HepG2 (cell line): Measurements from ENCODE around the gene MTMR1. TPM values are rescaled to one million over a fixed set of nuclear protein-coding genes. Genes with fewer than 3 reads are reported as not detected.

ENCODE experiments used
- ATAC-seq: fragments of 200-7000 bp; cut with Tn5 transposase; 3 replicates; pipeline ENCODE4 v1.9.1; 2020; ENCODE audit warnings: mild to moderate bottlenecking, moderate library complexity
- BruUV-seq: library from RNA; stranded (reverse); fragments of 400-500 nt; replicated peaks from 2 replicates; lab custom pipeline; 2021; lab: Mats Ljungman, UMichigan
- CTCF ChIA-PET: fragments of 300-600 bp; formaldehyde crosslinking; extraction: SDS; loops from one replicate; lab custom pipeline; 2021; ENCODE audit warnings: low total read pairs, inconsistent platforms, low intra/inter-chr PET ratio; lab: Yijun Ruan, JAX
- POLR2A ChIA-PET: fragments of 350-600 bp; sonication (Branson Sonifier 250); formaldehyde crosslinking; loops from one replicate; lab custom pipeline; 2020; ENCODE audit warnings: antibody characterized with exemption, inconsistent platforms; lab: Yijun Ruan, JAX
- DNase-seq: peaks from one replicate; pipeline ENCODE4 v3.0.0-alpha.2; 2015; ENCODE audit warnings: low spot score
- FAIRE-seq: peaks from 3 replicates; lab custom pipeline; 2011; peaks lifted over from hg19 to GRCh38; lab: Jason Lieb, UNC
- H2AFZ ChIP-seq: one replicate; pipeline ENCODE4 v1.6.1; 2011; ENCODE audit warnings: low read length, inconsistent platforms
- H3K27ac ChIP-seq: fragments of 300-600 bp; 3 replicates; pipeline ENCODE4 v1.8.0; 2011; ENCODE audit warnings: mixed run types, mild to moderate bottlenecking, mixed read lengths, low read length, inconsistent platforms; ENCODE audit not compliant: insufficient read depth; ENCODE audit errors: extremely low read length
- H3K27me3 ChIP-seq, 2 experiments: fragments of 200-600 bp in 1 of 2; 2 replicates in 1 of 2; 3 replicates in 1 of 2; pipeline versions ENCODE4 v1.6.0 to v1.8.0; 2011; ENCODE audit warnings: low read length in 2 of 2, mild to moderate bottlenecking in 2 of 2, moderate library complexity in 2 of 2, inconsistent platforms in 1 of 2; ENCODE audit not compliant: insufficient read depth in 2 of 2, control insufficient read depth in 1 of 2
- H3K36me3 ChIP-seq, 2 experiments: fragments of 200-600 bp in 1 of 2; replicated peaks in 1 of 2; 2 replicates in 1 of 2; 3 replicates in 1 of 2; pipeline versions ENCODE4 v1.5.1 to v1.8.0; 2011; ENCODE audit warnings: low read length in 2 of 2, inconsistent platforms in 1 of 2; ENCODE audit not compliant: insufficient read depth in 2 of 2, control insufficient read depth in 1 of 2
- H3K4me1 ChIP-seq: 2 replicates; pipeline ENCODE4 v1.5.1; 2012; ENCODE audit warnings: low read length, inconsistent platforms; ENCODE audit not compliant: insufficient read depth
- H3K4me2 ChIP-seq: 2 replicates; pipeline ENCODE4 v1.6.0; 2011; ENCODE audit warnings: low read depth, low read length, inconsistent platforms
- H3K4me3 ChIP-seq, 3 experiments: fragments of 200-600 bp in 1 of 3; sonication (generic), shearing (Covaris generic) in 1 of 3; replicated peaks in 1 of 3; 2 replicates each; pipeline ENCODE4 v1.5.1; 2011 to 2016; ENCODE audit warnings: low read length in 3 of 3, inconsistent platforms in 2 of 3, low read depth in 2 of 3, mild to moderate bottlenecking in 2 of 3, control low read depth in 1 of 3, mixed read lengths in 1 of 3; ENCODE audit not compliant: insufficient read depth in 1 of 3
- H3K79me2 ChIP-seq: one replicate; pipeline ENCODE4 v1.6.1; 2011; ENCODE audit warnings: low read length, inconsistent platforms; ENCODE audit not compliant: insufficient read depth
- H3K9ac ChIP-seq: 2 replicates; pipeline ENCODE4 v1.6.0; 2011; ENCODE audit warnings: mild to moderate bottlenecking, low read depth, low read length, inconsistent platforms; ENCODE audit not compliant: insufficient read depth
- H3K9me3 ChIP-seq: 2 replicates; pipeline ENCODE4 v1.5.1; 2012; ENCODE audit warnings: mild to moderate bottlenecking, low read length
- H4K20me1 ChIP-seq: 2 replicates; pipeline ENCODE4 v1.6.0; 2011; ENCODE audit warnings: inconsistent platforms, mild to moderate bottlenecking, low read length, moderate library complexity; ENCODE audit not compliant: insufficient read depth
- CEBPZ ChIP-seq: IDR thresholded peaks from 2 replicates; pipeline ENCODE4 v1.6.1; 2012; ENCODE audit warnings: low read length, improper control_type of control experiment
- HNRNPLL ChIP-seq: fragments of 200-400 bp; formaldehyde crosslinking; IDR thresholded peaks from 2 replicates; pipeline ENCODE4 v1.6.1; 2017; ENCODE audit warnings: mild to moderate bottlenecking, low read depth, low read length; ENCODE audit not compliant: poor library complexity, severe bottlenecking
- KDM3A ChIP-seq: IDR thresholded peaks from 2 replicates; pipeline ENCODE4 v1.6.1; 2018; ENCODE audit warnings: low read depth, missing compliant biosample characterization
- MAF1 ChIP-seq: sonication (generic); formaldehyde crosslinking; IDR thresholded peaks from 2 replicates; pipeline ENCODE4 v1.5.0; 2020; ENCODE audit warnings: missing genetic modification reagents, borderline replicate concordance
- MAFG ChIP-seq: sonication (generic); formaldehyde crosslinking; IDR thresholded peaks from 2 replicates; pipeline ENCODE4 v1.5.1; 2020; ENCODE audit warnings: mild to moderate bottlenecking, missing genetic modification reagents
- NFATC3 ChIP-seq: sonication (generic); formaldehyde crosslinking; IDR thresholded peaks from 2 replicates; pipeline ENCODE4 v1.5.1; 2020; ENCODE audit warnings: mild to moderate bottlenecking, missing genetic modification reagents
- PLSCR1 ChIP-seq: sonication (generic); formaldehyde crosslinking; IDR thresholded peaks from 2 replicates; pipeline ENCODE4 v1.5.0; 2020; ENCODE audit warnings: missing genetic modification reagents, mild to moderate bottlenecking, borderline replicate concordance
- SMAD1 ChIP-seq: sonication (generic); formaldehyde crosslinking; IDR thresholded peaks from 2 replicates; pipeline ENCODE4 v1.4.0; 2020; ENCODE audit warnings: missing genetic modification reagents, low read depth, mild to moderate bottlenecking, borderline replicate concordance
- TBX3 ChIP-seq: fragments of 450-650 bp; IDR thresholded peaks from 2 replicates; pipeline ENCODE4 v1.6.1; 2017; ENCODE audit warnings: antibody characterized with exemption, mild to moderate bottlenecking, inconsistent platforms, borderline replicate concordance
- TCF7L2 ChIP-seq: IDR thresholded peaks from 2 replicates; pipeline ENCODE4 v1.6.1; 2011; ENCODE audit warnings: mild to moderate bottlenecking, low read depth, low read length, moderate library complexity
- ZNF260 ChIP-seq: sonication (generic); formaldehyde crosslinking; IDR thresholded peaks from 2 replicates; pipeline ENCODE4 v1.4.0; 2020; ENCODE audit warnings: missing genetic modification reagents, low read depth, mild to moderate bottlenecking, borderline replicate concordance
- ZNF280B ChIP-seq: sonication (generic); formaldehyde crosslinking; IDR thresholded peaks from 2 replicates; pipeline ENCODE4 v1.5.0; 2020; ENCODE audit warnings: missing genetic modification reagents, mild to moderate bottlenecking, borderline replicate concordance
- ZNF362 ChIP-seq: sonication (generic); formaldehyde crosslinking; IDR thresholded peaks from 2 replicates; pipeline ENCODE4 v1.4.0; 2020; ENCODE audit warnings: missing genetic modification reagents, mild to moderate bottlenecking, borderline replicate concordance
- ZNF577 ChIP-seq: sonication (generic); formaldehyde crosslinking; IDR thresholded peaks from 2 replicates; pipeline ENCODE4 v1.4.0; 2020; ENCODE audit warnings: mild to moderate bottlenecking, low read depth, missing genetic modification reagents, borderline replicate concordance
- ZNF761 ChIP-seq: sonication (generic); formaldehyde crosslinking; conservative IDR thresholded peaks from 2 replicates; pipeline ENCODE4 v1.4.0; 2020; ENCODE audit warnings: mild to moderate bottlenecking, missing genetic modification reagents
- WGBS: methylation state at CpG from one replicate; pipeline ENCODE4 v1.1.6; 2017; ENCODE audit warnings: low lambda C conversion rate; 5-methylcytosine and 5-hydroxymethylcytosine counted together
- in situ Hi-C: cut with HindIII; loops from 2 replicates; pipeline ENCODE4 v1.10.0; 2017; ENCODE audit warnings: low pct_unique_long_range_greater_than_20kb; ENCODE audit not compliant: extremely low pct_ligation_motif_present
- intact Hi-C: fragments of 100-400 bp; cut with micrococcal nuclease; formaldehyde crosslinking; loops from one replicate; pipeline ENCODE4 v1.10.0; 2022; ENCODE audit not compliant: unreplicated experiment
- polyA plus RNA-seq, 8 experiments: library from polyadenylated mRNA; depleted of rRNA in 3 of 8; stranded (reverse) in 7 of 8; unstranded in 1 of 8; fragments of >200 nt; fragmentation: Illumina TruSeq in 4 of 8; extraction: Trizol in 4 of 8; gene quantifications; 2 replicates each; pipeline versions ENCODE4 v1.2.1 to v1.2.3, GENCODE V29; 2011 to 2016; ENCODE audit warnings: low read depth in 4 of 8, missing spikeins in 1 of 8, mixed read lengths in 1 of 8; ENCODE audit not compliant: insufficient read depth in 1 of 8
- total RNA-seq, 5 experiments: library from RNA; depleted of rRNA; stranded (reverse); fragments of >200 nt; fragmentation: Illumina TruSeq; extraction: Trizol; gene quantifications; 2 replicates each; pipeline ENCODE4 v1.2.3, GENCODE V29; 2016; ENCODE audit warnings: low read depth in 1 of 5

The MTMR1 gene
- total and polyA plus RNA-seq, 2 of the 13 experiments (the other 11 are each of a cell fraction or from before 2014, with no cell fraction given), result 8.9 to 11.1 TPM

- no peak for TF ChIP-seq PLSCR1 (CRISPR knock-in tag)
- no peak for TF ChIP-seq TBX3
- TF ChIP-seq ZNF362, result no peak
- TF ChIP-seq KDM3A (CRISPR knock-in tag), result no peak
- TF ChIP-seq HNRNPLL, result no peak
- TF ChIP-seq NFATC3 (CRISPR knock-in tag), result no peak
- TF ChIP-seq MAF1 (CRISPR knock-in tag), result no peak
Observed at GRCh38 chrX:150757371-150757770, 64.2 kb downstream of the MTMR1 start (continued).

- no peak overlapping the region for H3K9ac ChIP-seq
- intact Hi-C loops, result no loop called here
- H3K27me3 ChIP-seq, result no peaks in the 10 kb centered on the region
- ChIA-PET CTCF (no interaction called here), POLR2A (no interaction called here)
- ATAC-seq, result no peak
- BruUV-seq, result no TSS peak
- no peak overlapping the region for H3K4me2 ChIP-seq
- H3K79me2 ChIP-seq, result no peaks in the 10 kb centered on the region
- in situ Hi-C loops, result no loop called here
- H3K36me3 ChIP-seq, result no peaks in the 10 kb centered on the region; a peak in 1 of 5 replicates
- H3K4me1 ChIP-seq, result no peaks in the 10 kb centered on the region
- no peak overlapping the region for H2AFZ ChIP-seq
- FAIRE-seq, result no peak
- no peak overlapping the region for H3K4me3 ChIP-seq
- H3K9me3 ChIP-seq, result no peaks in the 10 kb centered on the region
- no peak overlapping the region for H3K27ac ChIP-seq
- no peaks in the 10 kb centered on the region for H4K20me1 ChIP-seq
- DNase-seq, result no peak
- 96% methylated on average over 9 of the region's 22 CpGs for WGBS
- no peak for TF ChIP-seq SMAD1 (CRISPR knock-in tag)
- no peak for TF ChIP-seq MAFG (CRISPR knock-in tag)
- no peak for TF ChIP-seq CEBPZ
- no peak for TF ChIP-seq ZNF761 (CRISPR knock-in tag)
- TF ChIP-seq ZNF280B, result no peak
- no peak for TF ChIP-seq ZNF260 (CRISPR knock-in tag)
- TF ChIP-seq ZNF577 (CRISPR knock-in tag), result no peak
- no peak for TF ChIP-seq TCF7L2
Observed at GRCh38 chrX:150759568-150760416, 66.6 kb downstream of the MTMR1 start.
